GM12874 (cell line): ENCODE data around the gene RYK.

ENCODE experiments used
- TF ChIP-seq, protein P1 (sequence below): IDR thresholded peaks from 2 replicates; pipeline ENCODE4 v1.5.1; 2011; ENCODE audit warnings: low read depth, mild to moderate bottlenecking, control low read depth, low read length, moderate library complexity; ENCODE audit not compliant: insufficient read depth

The RYK gene

DNA sequence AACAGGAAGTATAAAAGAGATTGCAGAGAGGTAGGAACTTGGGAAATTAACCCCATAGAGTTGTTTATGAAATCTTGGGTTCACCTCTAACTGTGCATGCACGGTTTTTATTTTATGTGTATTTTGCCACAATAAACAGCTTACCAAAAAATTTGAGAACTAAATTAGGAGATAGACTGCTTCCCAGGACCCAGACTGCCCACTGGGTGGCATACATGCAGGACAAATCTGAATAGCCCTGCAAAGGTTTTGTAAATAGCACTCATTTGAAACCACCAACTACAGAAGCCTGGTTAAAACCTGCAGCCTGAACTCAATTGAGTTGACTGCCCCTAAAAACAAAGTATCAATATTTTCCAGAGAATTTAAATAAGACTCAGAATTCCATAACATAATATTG lies 124.5 kb downstream of the RYK start:
- TF ChIP-seq, protein P1, sequence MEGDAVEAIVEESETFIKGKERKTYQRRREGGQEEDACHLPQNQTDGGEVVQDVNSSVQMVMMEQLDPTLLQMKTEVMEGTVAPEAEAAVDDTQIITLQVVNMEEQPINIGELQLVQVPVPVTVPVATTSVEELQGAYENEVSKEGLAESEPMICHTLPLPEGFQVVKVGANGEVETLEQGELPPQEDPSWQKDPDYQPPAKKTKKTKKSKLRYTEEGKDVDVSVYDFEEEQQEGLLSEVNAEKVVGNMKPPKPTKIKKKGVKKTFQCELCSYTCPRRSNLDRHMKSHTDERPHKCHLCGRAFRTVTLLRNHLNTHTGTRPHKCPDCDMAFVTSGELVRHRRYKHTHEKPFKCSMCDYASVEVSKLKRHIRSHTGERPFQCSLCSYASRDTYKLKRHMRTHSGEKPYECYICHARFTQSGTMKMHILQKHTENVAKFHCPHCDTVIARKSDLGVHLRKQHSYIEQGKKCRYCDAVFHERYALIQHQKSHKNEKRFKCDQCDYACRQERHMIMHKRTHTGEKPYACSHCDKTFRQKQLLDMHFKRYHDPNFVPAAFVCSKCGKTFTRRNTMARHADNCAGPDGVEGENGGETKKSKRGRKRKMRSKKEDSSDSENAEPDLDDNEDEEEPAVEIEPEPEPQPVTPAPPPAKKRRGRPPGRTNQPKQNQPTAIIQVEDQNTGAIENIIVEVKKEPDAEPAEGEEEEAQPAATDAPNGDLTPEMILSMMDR = no peak

GRCh38 chr3:134114726-134115125 lies 135.9 kb downstream of the RYK start:
- TF ChIP-seq, protein P1 = no peak

- TF ChIP-seq, protein P1 = no peak
Measured at GRCh38 chr3:134111616-134112015, 139.0 kb downstream of the RYK start.

DNA sequence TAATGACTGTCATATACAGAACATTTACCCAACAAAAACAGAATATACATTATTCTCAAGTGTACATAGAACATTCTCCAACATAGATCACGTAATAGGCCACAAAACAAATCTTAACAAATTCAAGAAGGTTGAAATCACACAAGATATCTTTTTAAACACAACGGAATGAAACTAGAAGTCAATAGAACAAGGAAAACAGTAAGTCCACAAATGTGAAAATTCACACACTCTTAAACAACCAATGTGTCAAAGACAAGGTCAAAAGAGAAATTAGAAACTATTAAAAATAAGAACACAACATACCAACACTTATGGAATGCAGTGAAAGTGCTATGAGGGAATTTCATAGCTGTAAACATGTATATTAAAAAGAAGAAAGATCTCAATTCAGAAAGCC lies 139.7 kb downstream of the RYK start:
- TF ChIP-seq, protein P1 = no peak
